ENCODE data around the gene CARD14. TPM values are rescaled to one million over a fixed set of nuclear protein-coding genes. Genes with fewer than 3 reads are reported as not detected.

CARD14 gene
- total RNA-seq, 1 experiment from 2014 or later = not detected

DNA sequence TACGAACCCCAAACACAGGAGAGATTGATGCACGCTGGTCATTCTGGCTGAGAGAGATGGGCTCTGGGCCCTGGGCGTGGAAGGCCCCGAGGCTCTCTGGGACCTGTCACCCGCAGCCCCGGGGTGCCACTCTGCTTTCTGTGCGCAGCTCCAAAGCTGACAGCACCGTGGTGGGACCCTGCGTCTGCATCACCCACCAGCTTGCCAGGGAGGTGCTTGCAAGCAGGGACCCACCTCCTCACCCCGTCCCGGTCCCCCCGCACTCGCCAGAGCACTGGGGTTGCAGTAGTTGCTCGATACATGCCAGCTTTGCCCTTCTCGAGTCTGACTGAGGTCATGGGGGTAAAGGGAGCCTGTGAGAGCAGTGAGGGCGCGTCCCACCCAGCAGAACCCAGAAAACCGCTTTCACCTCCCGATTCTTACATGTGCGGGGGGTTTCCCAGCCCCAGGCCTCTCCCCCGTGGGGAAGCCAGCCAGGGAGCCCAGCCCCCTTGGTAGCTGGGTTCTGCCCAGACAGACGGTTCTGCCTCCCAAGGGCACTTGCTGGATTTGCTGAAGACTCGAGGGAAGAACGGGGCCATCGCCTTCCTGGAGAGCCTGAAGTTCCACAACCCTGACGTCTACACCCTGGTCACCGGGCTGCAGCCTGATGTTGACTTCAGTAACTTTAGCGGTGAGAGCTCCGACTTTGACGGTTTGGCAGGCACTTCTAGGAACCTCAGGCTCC is 12.5 kb downstream of the CARD14 start:
- in situ Hi-C loops (cut with HindIII; ENCODE audit: low pct_unique_long_range_greater_than_20kb, low sequenced_read_pairs) (no loop called here), intact Hi-C loops (cut with micrococcal nuclease; ENCODE audit: unreplicated experiment) (no loop called here)
- CTCF ChIA-PET = interaction anchor here (0.6 kb wide), 2 partner anchors 17 to 457 kb away, joined by 3 read pairs; no protein-coding TSS in a partner anchor
- H3K4me3 ChIP-seq (ENCODE audit: low read depth in 2 of 2, low read length in 2 of 2) = no peak overlapping the region
- H3K36me3 ChIP-seq (ENCODE audit: control insufficient read depth, insufficient read depth, low read length) = no peaks in the 10 kb centered on the region
- no peak for DNase-seq (ENCODE audit: low read depth, low spot score)
- POLR2A ChIA-PET = no interaction called here
- H3K27me3 ChIP-seq (ENCODE audit: control insufficient read depth, insufficient read depth, low read length) = no peaks in the 10 kb centered on the region
- no peak for ATAC-seq
- no peak overlapping the region for H3K27ac ChIP-seq (ENCODE audit: low read length)
- BruUV-seq (replicated peaks) = no TSS peak
- no peaks in the 10 kb centered on the region for H3K9me3 ChIP-seq (ENCODE audit: control insufficient read depth, insufficient read depth, low read depth, low read length)
- H3K4me1 ChIP-seq (ENCODE audit: control insufficient read depth, insufficient read depth, low read length) = no peaks in the 10 kb centered on the region; the same call in 1 of the 2 replicates
- TF ChIP-seq REST (IDR thresholded peaks at IDR 0.05; ENCODE audit: insufficient read depth in 1 of 2, low read depth in 2 of 2, low read length in 1 of 2) (no peak), TCF7L2 (IDR thresholded peaks at IDR 0.05; ENCODE audit: low read depth, low read length) (no peak), POLR2AphosphoS5 (IDR thresholded peaks at IDR 0.05; ENCODE audit: low read depth, low read length) (no peak), SIN3A (IDR thresholded peaks at IDR 0.05; ENCODE audit: borderline replicate concordance, insufficient read depth, low read depth, low read length) (no peak), CTCF (IDR thresholded peaks at IDR 0.05) (no peak)

GRCh38 chr17:80182845-80183223 is 13.0 kb downstream of the CARD14 start:
- CTCF ChIA-PET = interaction anchor here (0.6 kb wide), 2 partner anchors 16 to 457 kb away, joined by 3 read pairs; no protein-coding TSS in a partner anchor
- intact Hi-C loops (cut with micrococcal nuclease; ENCODE audit: unreplicated experiment) = no loop called here
- BruUV-seq (replicated peaks) = no TSS peak

More at GRCh38 chr17:80182845-80183223, 13.0 kb downstream of the CARD14 start:
- TF ChIP-seq SIN3A (IDR thresholded peaks at IDR 0.05; ENCODE audit: borderline replicate concordance, insufficient read depth, low read depth, low read length) (no peak), TCF7L2 (IDR thresholded peaks at IDR 0.05; ENCODE audit: low read depth, low read length) (no peak), REST (IDR thresholded peaks at IDR 0.05; ENCODE audit: insufficient read depth in 1 of 2, low read depth in 2 of 2, low read length in 1 of 2) (no peak), POLR2AphosphoS5 (IDR thresholded peaks at IDR 0.05; ENCODE audit: low read depth, low read length) (no peak), CTCF (IDR thresholded peaks at IDR 0.05) (no peak)
- Histone ChIP-seq H3K4me1 (ENCODE audit: control insufficient read depth, insufficient read depth, low read length) (no peaks in the 10 kb centered on the region; the same call in 1 of the 2 replicates), H3K4me3 (ENCODE audit: low read depth in 2 of 2, low read length in 2 of 2) (no peak overlapping the region), H3K27ac (ENCODE audit: low read length) (no peak overlapping the region), H3K9me3 (ENCODE audit: control insufficient read depth, insufficient read depth, low read depth, low read length) (no peaks in the 10 kb centered on the region), H3K27me3 (ENCODE audit: control insufficient read depth, insufficient read depth, low read length) (no peaks in the 10 kb centered on the region), H3K36me3 (ENCODE audit: control insufficient read depth, insufficient read depth, low read length) (no peaks in the 10 kb centered on the region)
- in situ Hi-C loops (cut with HindIII; ENCODE audit: low pct_unique_long_range_greater_than_20kb, low sequenced_read_pairs) = no loop called here
- POLR2A ChIA-PET = interaction anchor here (0.5 kb wide), 1 partner anchor 241 kb away, joined by 3 read pairs; no protein-coding TSS in a partner anchor
- ATAC-seq (no peak), DNase-seq (ENCODE audit: low read depth, low spot score) (no peak)
